ENCODE results near the gene SEC14L5.

The SEC14L5 gene

DNA sequence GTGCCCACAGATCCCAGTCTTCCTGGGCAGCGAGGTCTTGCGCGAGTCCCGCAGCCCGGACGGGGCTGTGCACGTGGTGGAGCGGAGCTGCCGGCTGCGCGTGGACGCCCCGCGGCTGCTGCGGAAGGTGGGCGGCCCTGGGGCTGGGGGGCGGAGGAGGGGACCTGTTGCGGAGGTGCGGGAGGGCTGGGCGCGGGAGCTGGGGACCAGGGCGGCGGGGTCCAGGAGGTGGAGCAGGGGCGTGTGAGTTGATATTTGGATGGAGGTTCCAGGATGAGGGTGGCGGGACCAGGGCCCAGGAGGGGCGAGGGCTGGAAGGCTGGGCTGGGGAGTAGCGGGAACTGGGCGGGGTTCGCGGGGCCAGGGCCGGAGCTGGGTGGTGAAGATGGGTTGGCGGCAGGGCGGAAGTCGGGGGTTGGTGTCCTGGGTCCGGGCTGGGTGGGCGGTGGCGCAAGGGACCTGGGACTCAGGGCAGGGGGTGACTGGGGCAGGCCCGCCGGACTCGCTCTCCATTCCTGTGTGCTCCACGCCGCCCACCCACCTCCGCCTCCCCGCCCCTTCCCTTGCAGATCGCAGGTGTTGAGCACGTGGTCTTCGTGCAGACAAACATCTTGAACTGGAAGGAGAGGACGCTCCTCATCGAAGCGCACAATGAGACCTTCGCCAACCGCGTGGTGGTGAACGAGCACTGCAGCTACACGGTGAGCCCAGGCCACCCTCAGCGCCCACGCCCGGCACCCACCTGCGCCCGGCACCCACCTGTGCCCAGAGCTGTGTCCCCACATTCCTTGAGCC, 29.6 kb downstream of the SEC14L5 start:
- no peak for DNase-seq

GRCh38 chr16:4988647-4989046, 30.5 kb downstream of the SEC14L5 start:
- DNase-seq = no peak

DNA sequence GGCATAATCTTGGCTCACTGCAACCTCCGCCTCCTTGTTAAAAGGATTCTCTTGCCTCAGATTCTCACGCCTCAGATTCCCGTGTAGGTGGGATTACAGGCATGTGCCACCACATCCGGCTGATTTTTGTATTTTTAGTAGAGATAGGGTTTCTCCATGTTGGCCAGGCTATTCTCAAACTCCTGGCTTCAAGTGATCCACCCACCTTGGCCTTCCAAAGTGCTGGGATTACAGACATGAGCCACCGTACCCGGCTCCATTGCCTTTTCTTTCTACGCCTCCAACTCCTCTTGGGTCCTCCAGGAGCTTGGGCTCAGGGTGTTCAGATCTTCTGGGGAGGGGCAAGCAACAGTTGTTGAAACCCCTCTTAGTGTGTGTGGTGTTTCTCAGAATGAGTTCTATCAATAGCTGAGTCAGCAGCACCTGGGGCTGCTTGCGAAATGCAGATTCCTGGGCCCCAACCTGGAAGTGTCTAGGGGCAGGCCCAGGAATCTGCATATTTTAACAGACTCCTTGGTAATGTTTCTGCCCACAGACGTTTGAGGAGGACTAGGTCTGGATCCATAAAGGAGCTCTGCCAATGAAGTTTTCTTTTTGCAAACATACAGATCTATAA, 31.4 kb downstream of the SEC14L5 start:
- DNase-seq = no peak

DNA sequence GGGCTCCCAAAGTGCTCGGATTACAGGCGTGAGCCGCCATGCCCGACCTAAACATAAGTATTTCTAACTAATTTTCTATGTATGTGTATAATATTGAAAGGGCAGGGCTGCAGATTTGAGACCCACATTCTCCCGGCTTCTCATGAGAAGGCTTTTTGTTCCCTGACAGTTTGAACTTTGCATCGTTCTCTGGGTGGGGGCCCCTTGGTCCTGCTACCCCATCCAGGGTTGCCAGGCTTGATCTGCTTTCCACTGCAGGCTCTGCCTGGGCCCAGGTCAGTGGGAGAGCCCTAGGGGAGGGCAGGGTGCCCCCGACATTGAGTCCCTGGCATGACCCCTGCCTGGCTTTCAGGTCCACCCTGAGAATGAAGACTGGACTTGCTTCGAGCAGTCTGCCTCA, 32.3 kb downstream of the SEC14L5 start:
- no peak for DNase-seq

DNA sequence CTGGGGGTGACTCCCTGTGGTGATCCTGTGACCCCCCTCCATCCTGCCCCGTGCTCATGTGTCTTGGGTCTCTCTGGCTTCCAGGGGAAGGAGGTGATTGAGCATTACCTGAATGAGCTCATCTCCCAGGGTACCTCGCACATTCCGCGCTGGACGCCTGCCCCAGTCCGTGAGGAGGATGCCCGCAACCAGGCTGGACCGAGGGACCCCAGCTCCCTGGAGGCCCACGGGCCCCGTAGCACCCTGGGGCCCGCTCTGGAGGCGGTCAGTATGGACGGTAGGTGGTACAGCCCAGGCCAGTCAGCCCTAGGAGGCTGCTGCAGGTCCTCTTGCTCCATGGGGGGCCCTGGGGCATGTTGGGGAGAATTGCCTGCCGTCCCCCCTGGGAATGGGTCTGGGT, 33.6 kb downstream of the SEC14L5 start:
- DNase-seq = no peak

DNA sequence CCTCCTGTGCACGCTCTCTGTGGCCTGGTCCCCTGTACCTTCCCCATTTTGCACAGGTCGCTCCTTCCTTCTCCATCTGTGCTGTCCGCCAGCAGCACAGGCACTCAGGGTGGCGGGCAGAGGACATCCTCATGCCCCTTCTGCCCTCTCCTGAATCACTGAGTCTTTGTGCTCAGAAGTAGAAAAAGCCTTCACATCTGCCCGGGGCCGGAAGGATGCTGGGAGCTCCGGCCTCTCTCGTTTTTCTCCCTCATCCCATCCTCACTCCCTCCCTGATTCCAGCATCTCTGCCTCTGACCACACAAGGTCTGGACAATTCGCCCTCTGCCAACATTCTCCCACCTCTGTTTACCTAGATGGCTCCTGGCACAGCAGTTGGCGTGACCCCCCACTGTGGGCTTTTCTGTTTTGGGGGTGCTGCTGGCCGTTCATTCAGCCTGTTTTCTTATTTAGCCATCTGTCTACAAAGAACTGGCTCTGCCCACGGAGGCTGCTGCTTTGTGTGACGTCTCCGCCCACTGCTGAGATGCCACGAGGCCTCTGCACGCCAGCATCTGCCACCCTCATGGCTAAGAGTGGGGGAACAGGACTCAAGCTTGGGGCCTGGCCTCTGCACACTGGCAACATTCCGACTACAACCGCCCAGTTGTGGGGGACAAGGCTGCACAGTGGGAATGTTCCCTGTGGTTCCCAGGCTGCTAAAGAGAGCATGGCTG, 36.7 kb downstream of the SEC14L5 start:
- no peak for DNase-seq

GRCh38 chr16:5000573-5001001, 42.5 kb downstream of the SEC14L5 start:
- no peak for DNase-seq

DNA sequence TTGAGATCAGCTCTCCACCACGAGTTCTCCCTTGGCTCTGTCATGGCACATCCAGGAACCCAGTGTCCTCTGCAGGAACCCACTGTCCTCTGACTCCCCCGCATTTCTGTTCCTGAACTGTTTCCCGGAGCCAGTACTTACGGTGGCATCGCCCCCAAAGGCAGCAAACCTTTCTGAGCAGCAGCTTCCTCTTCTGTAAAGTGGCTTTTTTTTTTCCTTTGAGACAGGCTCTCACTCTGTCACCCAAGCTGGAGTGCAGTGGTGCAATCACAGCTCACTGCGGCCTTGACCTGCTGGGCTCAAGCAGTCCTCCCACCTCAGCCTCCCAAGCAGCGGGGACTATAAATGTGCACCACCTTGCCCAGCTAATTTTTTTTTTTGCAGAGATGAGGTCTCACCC, 43.4 kb downstream of the SEC14L5 start:
- no peak for DNase-seq

GRCh38 chr16:5001986-5002385, 43.9 kb downstream of the SEC14L5 start:
- DNase-seq = no peak

- no peak for DNase-seq
Observed at GRCh38 chr16:5002699-5003143, 44.6 kb downstream of the SEC14L5 start.

DNA sequence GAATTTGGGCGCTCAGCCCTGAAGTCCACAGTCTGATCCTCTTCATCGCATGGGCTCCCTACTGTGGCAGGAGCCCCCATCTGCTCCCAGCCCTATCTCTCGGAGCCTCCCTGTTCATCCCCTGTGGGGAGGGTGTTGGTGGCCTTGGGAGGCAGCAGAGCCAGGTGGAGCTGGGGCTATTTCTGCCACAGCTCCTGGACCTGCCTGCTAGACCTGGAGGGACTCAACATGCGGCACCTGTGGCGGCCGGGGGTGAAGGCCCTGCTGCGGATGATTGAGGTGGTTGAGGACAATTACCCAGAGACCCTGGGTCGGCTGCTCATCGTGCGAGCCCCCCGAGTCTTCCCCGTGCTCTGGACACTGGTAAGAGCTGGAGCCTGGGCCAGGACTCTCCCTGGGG, 45.1 kb downstream of the SEC14L5 start:
- no peak for DNase-seq

DNA sequence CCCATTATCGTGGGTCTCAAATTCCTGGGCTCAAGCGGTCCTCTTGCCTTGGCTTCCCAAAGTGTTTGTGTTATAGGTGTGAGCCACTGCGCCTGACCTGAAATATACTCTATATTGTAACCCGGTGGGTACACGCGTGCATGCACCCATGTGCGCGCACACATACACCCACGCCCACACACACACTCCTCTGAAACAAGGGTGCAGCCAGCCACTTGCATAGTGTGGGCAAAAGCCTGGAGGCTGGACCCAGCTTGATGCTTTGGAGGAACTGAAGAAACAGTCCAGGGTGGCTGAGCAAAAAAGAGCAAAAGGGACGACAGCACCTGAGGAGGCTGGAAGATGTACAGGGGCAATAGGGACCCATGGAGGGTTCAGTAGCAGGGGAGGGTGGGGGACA, 45.7 kb downstream of the SEC14L5 start:
- no peak for DNase-seq

- no peak for DNase-seq
Observed at GRCh38 chr16:5004311-5004710, 46.2 kb downstream of the SEC14L5 start.

DNA sequence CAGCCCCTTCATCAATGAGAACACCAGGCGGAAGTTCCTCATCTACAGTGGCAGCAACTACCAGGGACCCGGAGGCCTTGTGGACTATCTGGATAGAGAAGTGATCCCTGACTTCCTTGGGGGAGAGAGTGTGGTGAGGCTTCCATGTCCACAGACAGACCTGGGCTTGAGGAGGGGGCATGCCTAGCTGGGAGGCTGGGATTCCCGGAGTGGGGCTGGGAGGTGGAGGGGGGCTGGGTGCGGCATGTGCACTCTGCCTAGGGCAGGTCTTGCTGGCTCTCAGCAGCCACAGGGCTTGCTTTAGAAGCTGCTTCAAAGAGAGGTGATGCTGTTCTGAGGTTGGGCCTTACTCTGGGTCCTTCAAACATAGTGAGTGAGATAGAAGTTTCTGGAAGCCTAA, 47.8 kb downstream of the SEC14L5 start:
- no peak for DNase-seq

- DNase-seq = no peak
Observed at GRCh38 chr16:5006348-5007193, 48.4 kb downstream of the SEC14L5 start.

GRCh38 chr16:5007256-5007655, 49.1 kb downstream of the SEC14L5 start:
- DNase-seq = no peak

DNA sequence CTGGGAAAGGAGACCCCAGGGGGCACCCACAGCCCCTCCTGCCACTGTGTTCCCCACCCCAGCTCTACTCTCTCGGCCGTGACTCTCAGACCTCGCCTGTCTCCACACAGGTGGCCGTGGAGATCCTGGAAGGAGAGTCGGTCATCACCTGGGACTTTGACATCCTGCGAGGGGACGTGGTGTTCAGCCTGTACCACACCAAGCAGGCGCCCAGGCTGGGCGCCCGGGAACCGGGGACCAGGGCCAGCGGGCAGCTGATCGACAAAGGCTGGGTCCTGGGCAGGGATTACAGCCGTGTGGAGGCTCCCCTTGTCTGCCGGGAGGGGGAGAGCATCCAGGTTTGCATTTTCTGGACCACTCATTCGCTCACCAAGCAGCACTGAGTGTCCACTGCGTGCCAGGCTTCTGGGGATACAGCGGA, 50.2 kb downstream of the SEC14L5 start:
- no peak for DNase-seq

DNA sequence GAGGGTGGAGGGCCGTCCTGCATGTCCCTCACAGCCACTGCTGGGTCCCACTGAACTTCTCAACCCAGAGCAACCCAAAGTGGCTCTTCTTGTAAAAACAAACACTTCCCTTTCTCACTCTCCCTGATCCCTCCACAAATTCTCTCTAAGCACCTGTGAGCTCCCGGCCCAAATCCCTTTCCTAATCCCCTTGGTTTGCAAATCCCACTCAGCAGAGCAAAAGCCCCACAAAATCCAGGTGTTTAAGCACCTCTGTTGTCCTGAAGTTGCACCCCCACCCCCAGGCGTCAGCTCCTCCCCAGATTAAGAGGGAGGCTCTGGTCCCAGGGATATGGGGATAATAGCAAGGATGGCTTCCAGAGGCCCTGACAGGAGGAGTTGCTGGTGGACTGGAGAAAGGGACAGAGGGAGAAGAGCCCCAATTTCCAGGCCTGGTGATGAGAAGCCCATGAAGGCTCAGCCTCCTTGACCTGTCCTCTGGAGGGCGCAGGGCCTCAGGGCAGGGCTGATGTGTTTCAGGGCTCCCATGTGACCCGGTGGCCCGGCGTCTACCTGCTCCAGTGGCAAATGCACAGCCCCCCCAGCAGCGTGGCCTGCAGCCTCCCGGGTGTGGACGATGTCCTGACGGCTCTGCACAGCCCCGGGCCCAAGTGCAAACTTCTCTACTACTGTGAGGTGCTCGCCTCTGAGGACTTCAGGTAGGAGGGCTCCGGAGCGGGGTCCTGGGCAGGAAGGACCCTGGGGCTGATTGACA, 52.6 kb downstream of the SEC14L5 start:
- no peak for DNase-seq

- DNase-seq = no peak
Observed at GRCh38 chr16:5011637-5012036, 53.5 kb downstream of the SEC14L5 start.

DNA sequence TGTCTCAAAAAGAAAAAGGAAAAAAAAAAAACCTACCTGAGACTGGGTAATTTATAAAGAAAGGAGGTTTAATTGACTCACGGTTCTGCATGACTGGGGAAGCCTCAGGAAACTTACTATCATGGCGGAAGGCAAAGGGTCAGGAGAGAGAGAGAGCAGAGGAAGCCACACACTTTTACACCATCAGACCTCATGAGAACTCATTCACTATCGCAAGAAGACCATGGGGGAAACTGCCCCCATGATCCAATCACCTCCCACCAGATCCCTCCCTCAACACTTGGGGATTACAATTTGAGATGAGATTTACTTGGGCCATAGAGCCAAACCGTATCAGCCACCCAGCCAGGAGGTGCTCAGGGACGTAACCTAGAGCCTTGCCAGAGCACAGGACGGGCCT, 54.8 kb downstream of the SEC14L5 start:
- DNase-seq = no peak

DNA sequence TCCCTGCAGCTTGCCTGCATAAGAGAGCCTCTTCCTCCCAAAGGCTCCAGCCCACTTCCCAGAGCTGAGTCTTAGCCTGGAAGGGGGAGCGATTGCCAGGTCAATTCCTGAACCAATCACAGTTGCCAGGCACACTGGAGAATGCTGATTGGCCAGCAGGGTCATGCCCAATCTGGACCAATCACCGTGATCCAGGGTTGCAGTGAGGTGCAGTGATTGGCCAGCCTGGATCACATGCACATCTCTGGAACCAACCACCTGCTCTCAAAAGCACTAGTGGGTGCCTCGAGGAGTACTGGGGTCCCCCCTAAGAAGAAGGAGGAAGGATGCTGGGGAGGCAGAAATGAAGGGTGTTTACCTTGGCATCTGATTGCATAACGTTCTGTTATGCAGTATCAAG, 57.2 kb downstream of the SEC14L5 start:
- no peak for DNase-seq

GRCh38 chr16:5015887-5016286, 57.8 kb downstream of the SEC14L5 start:
- DNase-seq = no peak
